IMR-90 (cell line): Measurements from ENCODE around the gene HK3. TPM values are rescaled to one million over a fixed set of nuclear protein-coding genes. Genes with fewer than 3 reads are reported as not detected.

Experiments
- ATAC-seq: fragments of 200-7000 bp; cut with Tn5 transposase; 2 replicates; pipeline ENCODE4 v1.9.1; 2020; ENCODE audit warnings: low read depth, mild to moderate bottlenecking, moderate library complexity
- BruUV-seq: library from RNA; stranded (reverse); fragments of 400-500 nt; replicated peaks from 2 replicates; lab custom pipeline; 2021; lab: Mats Ljungman, UMichigan
- CTCF ChIA-PET: fragments of 300-600 bp; formaldehyde crosslinking; extraction: SDS; loops from one replicate; lab custom pipeline; 2021; ENCODE audit warnings: antibody characterized with exemption; lab: Yijun Ruan, JAX
- POLR2A ChIA-PET: fragments of 300-600 bp; sonication (Branson Sonifier 250); formaldehyde crosslinking; loops from one replicate; lab custom pipeline; 2022; ENCODE audit warnings: antibody characterized with exemption; ENCODE audit not compliant: unreplicated experiment; lab: Charles Lee
- DNase-seq: peaks from one replicate; pipeline ENCODE4 v3.0.0; 2013
- H2AFZ ChIP-seq: replicated peaks from 2 replicates; pipeline ENCODE3; 2013; ENCODE audit warnings: low read length, mild to moderate bottlenecking; ENCODE audit not compliant: poor library complexity
- H2AK5ac ChIP-seq: 2 replicates; pipeline ENCODE4 v1.6.1; 2013; ENCODE audit warnings: low read depth, low read length, inconsistent platforms
- H2AK9ac ChIP-seq: replicated peaks from 2 replicates; pipeline ENCODE3; 2013; ENCODE audit warnings: mild to moderate bottlenecking, low read depth, low read length, moderate library complexity; ENCODE audit not compliant: poor library complexity
- H2BK120ac ChIP-seq: 2 replicates; pipeline ENCODE4 v1.6.1; 2013; ENCODE audit warnings: low read depth, low read length, inconsistent platforms
- H2BK15ac ChIP-seq: 3 replicates; pipeline ENCODE4 v1.6.1; 2013; ENCODE audit warnings: low read depth, low read length, inconsistent platforms
- H2BK20ac ChIP-seq: 2 replicates; pipeline ENCODE4 v1.6.1; 2013; ENCODE audit warnings: low read depth, mild to moderate bottlenecking, inconsistent platforms, low read length, moderate library complexity
- H2BK5ac ChIP-seq: 2 replicates; pipeline ENCODE4 v1.6.1; 2013; ENCODE audit warnings: mild to moderate bottlenecking, low read depth, low read length, inconsistent platforms; ENCODE audit not compliant: poor library complexity, severe bottlenecking
- H3K14ac ChIP-seq: replicated peaks from 2 replicates; pipeline ENCODE4 v1.6.1; 2013; ENCODE audit warnings: low read depth, low read length, inconsistent platforms
- H3K18ac ChIP-seq: 2 replicates; pipeline ENCODE4 v1.6.1; 2013; ENCODE audit warnings: low read depth, low read length, control low read depth
- H3K23ac ChIP-seq: 2 replicates; pipeline ENCODE4 v1.6.1; 2013; ENCODE audit warnings: low read depth, low read length, inconsistent platforms
- H3K27ac ChIP-seq: 2 replicates; pipeline ENCODE4 v1.5.1; 2013; ENCODE audit warnings: mild to moderate bottlenecking, control low read depth, low read length; ENCODE audit not compliant: insufficient read depth
- H3K27me3 ChIP-seq: 2 replicates; pipeline ENCODE4 v1.6.1; 2013; ENCODE audit warnings: low read length; ENCODE audit not compliant: control insufficient read depth, insufficient read depth
- H3K36me3 ChIP-seq: 2 replicates; pipeline ENCODE4 v1.6.1; 2013; ENCODE audit warnings: low read length, mixed read lengths; ENCODE audit not compliant: control insufficient read depth, insufficient read depth
- H3K4ac ChIP-seq: 2 replicates; pipeline ENCODE4 v1.6.1; 2013; ENCODE audit warnings: low read depth, low read length, inconsistent platforms
- H3K4me1 ChIP-seq: 2 replicates; pipeline ENCODE4 v1.6.1; 2013; ENCODE audit warnings: low read length, mixed read lengths; ENCODE audit not compliant: control insufficient read depth, insufficient read depth
- H3K4me2 ChIP-seq: 2 replicates; pipeline ENCODE4 v1.6.1; 2013; ENCODE audit warnings: low read depth, mild to moderate bottlenecking, control low read depth, low read length, moderate library complexity
- H3K4me3 ChIP-seq: 2 replicates; pipeline ENCODE4 v1.5.1; 2013; ENCODE audit warnings: low read depth, mild to moderate bottlenecking, control low read depth, low read length, moderate library complexity; ENCODE audit not compliant: insufficient read depth
- H3K56ac ChIP-seq: 2 replicates; pipeline ENCODE4 v1.6.1; 2013; ENCODE audit warnings: low read length, inconsistent platforms; ENCODE audit not compliant: insufficient read depth; ENCODE audit errors: extremely low read depth
- H3K79me1 ChIP-seq, 2 experiments: 2 replicates each; pipeline ENCODE4 v1.6.1; 2013; ENCODE audit warnings: low read length in 2 of 2, inconsistent platforms in 1 of 2, low read depth in 1 of 2
- H3K9ac ChIP-seq: 2 replicates; pipeline ENCODE4 v1.6.1; 2013; ENCODE audit warnings: low read depth, low read length, control low read depth
- H3K9me1 ChIP-seq: 2 replicates; pipeline ENCODE4 v1.6.1; 2013; ENCODE audit warnings: low read length, inconsistent platforms; ENCODE audit not compliant: insufficient read depth
- H3K9me3 ChIP-seq: 2 replicates; pipeline ENCODE4 v1.6.1; 2013; ENCODE audit warnings: low read length; ENCODE audit not compliant: control insufficient read depth, insufficient read depth
- H4K20me1 ChIP-seq: 2 replicates; pipeline ENCODE4 v1.6.1; 2013; ENCODE audit warnings: low read length, inconsistent platforms; ENCODE audit not compliant: insufficient read depth
- H4K5ac ChIP-seq: 2 replicates; pipeline ENCODE4 v1.6.1; 2013; ENCODE audit warnings: mild to moderate bottlenecking, low read depth, low read length, control low read depth
- H4K8ac ChIP-seq, 2 experiments: 2 replicates each; pipeline ENCODE4 v1.6.1; 2013; ENCODE audit warnings: low read depth in 2 of 2, low read length in 2 of 2, control low read depth in 1 of 2, inconsistent platforms in 1 of 2
- H4K91ac ChIP-seq: 2 replicates; pipeline ENCODE4 v1.6.1; 2013; ENCODE audit warnings: low read depth, low read length, inconsistent platforms; ENCODE audit not compliant: insufficient read depth
- CHD1 ChIP-seq: IDR thresholded peaks from 2 replicates; pipeline ENCODE4 v1.6.1; 2012; ENCODE audit warnings: low read depth, low read length, improper control_type of control experiment
- MAFK ChIP-seq: IDR thresholded peaks from 2 replicates; pipeline ENCODE4 v1.6.1; 2012; ENCODE audit warnings: low read depth, low read length, improper control_type of control experiment
- MAZ ChIP-seq: IDR thresholded peaks from 2 replicates; pipeline ENCODE4 v1.6.1; 2012; ENCODE audit warnings: low read depth, mild to moderate bottlenecking, low read length, improper control_type of control experiment, moderate library complexity, borderline replicate concordance
- NFE2L2 ChIP-seq: fragments of 150-350 bp; IDR thresholded peaks from 2 replicates; pipeline ENCODE4 v1.6.1; 2016; ENCODE audit warnings: low read depth, mild to moderate bottlenecking, low read length
- POLR2A ChIP-seq: IDR thresholded peaks from 2 replicates; pipeline ENCODE4 v1.6.1; 2012; ENCODE audit warnings: mild to moderate bottlenecking, low read depth, low read length
- RAD21 ChIP-seq: IDR thresholded peaks from 2 replicates; pipeline ENCODE4 v1.6.1; 2012; ENCODE audit warnings: low read length, improper control_type of control experiment
- RCOR1 ChIP-seq: IDR thresholded peaks from 2 replicates; pipeline ENCODE4 v1.6.1; 2012; ENCODE audit warnings: mild to moderate bottlenecking, low read length, improper control_type of control experiment; ENCODE audit not compliant: insufficient replicate concordance
- WGBS, 2 experiments: methylation state at CpG; one replicate each; pipeline versions ENCODE4 v1.1.5 to v1.1.7; 2013; ENCODE audit warnings: missing lambda C conversion rate in 2 of 2; ENCODE audit not compliant: insufficient read length in 1 of 2; ENCODE audit errors: extremely low coverage in 2 of 2; 5-methylcytosine and 5-hydroxymethylcytosine counted together
- dilution Hi-C: fragments of 300-500 bp; cut with HindIII; formaldehyde crosslinking; loops from one replicate; pipeline ENCODE4 v1.14.3; 2018; ENCODE audit warnings: low sequenced_read_pairs; ENCODE audit not compliant: unreplicated experiment
- in situ Hi-C: fragments of 300-500 bp; cut with MboI; formaldehyde crosslinking; loops from 3 replicates; pipeline ENCODE4 v1.14.3; 2019; ENCODE audit warnings: low sequenced_read_pairs, inconsistent platforms, mixed read lengths
- intact Hi-C: fragments of 100-400 bp; cut with micrococcal nuclease; formaldehyde crosslinking; loops from 2 replicates; pipeline ENCODE4 v1.10.0; 2022
- polyA plus RNA-seq, 3 experiments: library from polyadenylated mRNA; depleted of rRNA; stranded (reverse); fragments of >200 nt; gene quantifications; 2 replicates each; pipeline ENCODE4 v1.2.3, GENCODE V29; 2012; ENCODE audit warnings: low replicate concordance in 1 of 3
- total RNA-seq: library from RNA; depleted of rRNA; stranded (reverse); fragments of >200 nt; gene quantifications from 2 replicates; pipeline ENCODE4 v1.2.3, GENCODE V29; 2012
- TF ChIP-seq, protein P1 (sequence below): fragments of 150-350 bp; IDR thresholded peaks from 2 replicates; pipeline ENCODE4 v1.6.1; 2017; ENCODE audit warnings: mild to moderate bottlenecking, antibody characterized with exemption, low read length, low read depth
- TF ChIP-seq, protein P2 (sequence below): fragments of 150-350 bp; IDR thresholded peaks from 2 replicates; pipeline ENCODE4 v1.6.1; 2016; ENCODE audit warnings: low read depth, mild to moderate bottlenecking, low read length, moderate library complexity, borderline replicate concordance

HK3 gene
- total and polyA plus RNA-seq, 2 of the 4 experiments (the other 2 are of a cell fraction): not detected

GRCh38 chr5:176912115-176912514 lies 13.0 kb upstream of the HK3 start:
- Histone ChIP-seq H2AK5ac (no peak overlapping the region), H3K56ac (no peak overlapping the region), H3K9me3 (no peaks in the 10 kb centered on the region), H2AFZ (no peak overlapping the region), H2AK9ac (no peak overlapping the region), H3K4me3 (no peak overlapping the region), H3K27me3 (no peaks in the 10 kb centered on the region), H2BK20ac (no peak overlapping the region), H2BK5ac (no peak overlapping the region), H4K8ac (no peak overlapping the region), H3K4me2 (no peak overlapping the region), H3K14ac (no peak overlapping the region), H3K4me1 (no peaks in the 10 kb centered on the region), H3K36me3 (peaks cover 8% of the 10 kb centered on the region), H4K20me1 (peaks cover 6% of the 10 kb centered on the region), H4K91ac (no peak overlapping the region), H2BK120ac (no peak overlapping the region), H4K5ac (no peak overlapping the region), H3K23ac (no peak overlapping the region), H3K18ac (no peak overlapping the region), H3K27ac (no peak overlapping the region; the same call in 1 of the 2 replicates), H3K9me1 (peaks cover 5% of the 10 kb centered on the region; the same call in 1 of the 2 replicates), H3K79me1 (peaks cover 21 to 27% of the 10 kb centered on the region in 2 experiments), H3K9ac (no peak overlapping the region), H3K4ac (no peak overlapping the region), H2BK15ac (no peak overlapping the region)
- ChIA-PET POLR2A (no interaction called here), CTCF (interaction anchor here (0.7 kb wide), 1 partner anchor 27 kb away, joined by 3 read pairs; no protein-coding TSS in a partner anchor)
- dilution Hi-C loops: no loop called here
- no TSS peak for BruUV-seq
- TF ChIP-seq, protein P1, sequence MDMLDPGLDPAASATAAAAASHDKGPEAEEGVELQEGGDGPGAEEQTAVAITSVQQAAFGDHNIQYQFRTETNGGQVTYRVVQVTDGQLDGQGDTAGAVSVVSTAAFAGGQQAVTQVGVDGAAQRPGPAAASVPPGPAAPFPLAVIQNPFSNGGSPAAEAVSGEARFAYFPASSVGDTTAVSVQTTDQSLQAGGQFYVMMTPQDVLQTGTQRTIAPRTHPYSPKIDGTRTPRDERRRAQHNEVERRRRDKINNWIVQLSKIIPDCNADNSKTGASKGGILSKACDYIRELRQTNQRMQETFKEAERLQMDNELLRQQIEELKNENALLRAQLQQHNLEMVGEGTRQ: no peak
- TF ChIP-seq MAZ (no peak), RAD21 (no peak), MAFK (no peak), RCOR1 (no peak), CHD1 (no peak), POLR2A (no peak), NFE2L2 (no peak)
- TF ChIP-seq, protein P2, sequence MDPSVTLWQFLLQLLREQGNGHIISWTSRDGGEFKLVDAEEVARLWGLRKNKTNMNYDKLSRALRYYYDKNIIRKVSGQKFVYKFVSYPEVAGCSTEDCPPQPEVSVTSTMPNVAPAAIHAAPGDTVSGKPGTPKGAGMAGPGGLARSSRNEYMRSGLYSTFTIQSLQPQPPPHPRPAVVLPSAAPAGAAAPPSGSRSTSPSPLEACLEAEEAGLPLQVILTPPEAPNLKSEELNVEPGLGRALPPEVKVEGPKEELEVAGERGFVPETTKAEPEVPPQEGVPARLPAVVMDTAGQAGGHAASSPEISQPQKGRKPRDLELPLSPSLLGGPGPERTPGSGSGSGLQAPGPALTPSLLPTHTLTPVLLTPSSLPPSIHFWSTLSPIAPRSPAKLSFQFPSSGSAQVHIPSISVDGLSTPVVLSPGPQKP: no peak
- intact Hi-C loops: no loop called here
- ATAC-seq (peak; percentile 61), DNase-seq (peak; percentile 28)
- in situ Hi-C loops: no loop called here
- no CpG with 5 or more reads among the region's 2 CpGs for WGBS, 2 experiments
